Activated T-cell treated with anti-CD3 and anti-CD28 coated beads, Interleukin-2, amount 50 U/mL, for 48 hours (primary cell): ENCODE results near the gene ESPL1.
A peak's percentile ranks its signal among the peaks of the same experiment; 100 is the strongest.

ENCODE experiments used
- DNase-seq, 2 experiments: peaks; one replicate each; pipeline ENCODE4 v3.0.0-alpha.2; 2020

ESPL1 gene

DNA sequence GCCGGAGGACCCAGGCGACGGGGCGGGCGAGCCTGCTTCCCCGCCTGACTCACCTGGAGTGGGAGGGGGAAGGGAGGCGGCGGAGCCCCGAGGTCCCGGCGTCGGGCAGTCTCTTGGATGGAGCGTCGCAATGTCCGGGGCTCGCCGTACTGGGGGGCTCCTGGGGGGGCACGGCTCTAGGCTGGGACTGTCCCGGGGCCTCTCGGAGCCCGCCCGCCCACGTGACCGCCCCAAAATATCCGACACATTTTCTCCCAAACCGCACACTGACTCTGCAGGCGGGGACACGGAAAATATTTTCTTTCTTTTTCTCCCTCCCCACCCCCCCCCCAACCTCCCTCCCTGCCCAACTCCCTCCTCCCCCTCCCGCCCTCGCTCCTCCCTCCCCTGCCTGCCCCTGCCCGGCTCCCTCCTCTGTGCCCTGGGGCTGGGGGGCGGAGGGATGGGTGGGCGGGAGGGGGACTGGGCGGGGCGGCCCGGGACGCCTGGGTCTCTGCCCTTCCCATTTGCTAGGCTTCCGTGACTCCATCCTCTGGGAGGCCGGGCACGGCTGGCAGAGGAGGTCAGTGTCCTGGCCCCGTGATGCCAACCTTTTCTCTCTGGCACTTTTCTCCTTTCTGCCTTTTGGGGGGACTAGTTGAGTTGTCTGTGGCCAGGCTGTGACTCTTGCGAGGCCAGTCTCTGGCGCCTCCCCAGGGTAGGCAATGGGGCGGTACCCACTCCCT, 36.0 kb upstream of the ESPL1 start, which contains the start of gene RARG:
Gene RARG (minus strand): TSS at position 289 of the 725 bp plus-strand sequence. CDS start 4,664 bp downstream, outside the sequence.
- DNase-seq, result peak; percentile 80 to 82

DNA sequence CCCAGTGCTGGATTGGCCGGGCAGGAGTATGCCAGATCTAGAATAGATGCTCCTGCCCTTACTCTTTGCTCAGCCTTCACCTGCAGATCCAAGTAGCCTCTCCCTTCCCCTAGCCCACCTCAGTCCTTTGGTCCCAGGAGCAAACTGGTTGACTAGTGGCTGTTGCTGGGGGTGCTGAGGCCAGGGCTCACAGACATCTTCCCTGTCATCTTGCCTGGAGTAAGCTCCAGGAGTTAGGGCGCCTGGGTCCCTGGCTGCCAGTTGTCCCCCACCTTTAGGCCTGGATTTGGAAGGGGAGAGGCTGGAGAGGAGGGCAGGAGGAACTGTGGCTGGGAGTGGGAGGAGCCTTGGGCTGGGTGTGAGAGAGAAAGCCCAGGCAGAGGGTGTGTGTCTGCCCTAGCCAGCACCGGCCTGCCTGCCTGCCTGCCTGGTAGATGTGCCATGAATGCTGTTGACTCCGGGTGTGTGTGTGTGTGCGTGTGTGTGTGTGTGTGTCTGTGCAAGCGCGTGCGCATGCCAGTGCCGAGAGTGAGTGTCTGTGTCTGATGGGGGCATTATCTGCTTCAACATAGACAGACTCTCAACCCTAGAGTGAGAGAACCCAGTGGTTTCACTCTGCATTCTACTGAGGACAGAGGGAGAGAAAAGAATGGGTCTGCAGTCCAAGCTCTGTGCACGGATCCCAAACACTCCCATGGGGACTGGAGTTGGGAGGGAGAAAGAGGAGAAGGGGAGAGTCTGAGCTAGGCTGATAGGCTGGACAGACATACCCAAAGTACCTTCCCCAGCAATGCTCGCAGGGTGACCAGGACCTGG, 35.2 kb upstream of the ESPL1 start:
- peak; percentile 57 to 65 for DNase-seq

DNA sequence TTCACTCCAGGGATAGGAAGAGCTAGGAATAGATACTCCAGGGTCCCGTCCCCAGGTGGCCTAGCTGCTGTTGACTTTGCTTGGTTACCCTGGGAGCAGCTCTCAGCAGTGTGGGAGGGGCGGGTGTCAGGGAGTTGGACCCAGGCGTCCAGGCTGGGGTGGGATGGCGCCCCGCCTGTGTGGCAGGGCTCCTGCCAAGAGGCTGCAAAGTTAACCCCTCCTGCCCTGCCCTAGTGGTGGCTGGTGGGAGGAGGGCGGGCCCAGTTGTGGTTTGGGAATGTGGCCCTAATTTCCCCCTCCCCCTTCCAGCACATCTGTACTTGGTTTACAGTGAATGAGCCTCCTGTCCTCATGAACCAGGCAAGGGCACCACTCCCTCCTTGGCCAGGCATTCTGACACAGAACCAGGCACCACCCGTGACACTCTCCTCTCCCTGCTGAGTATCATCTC, 34.4 kb upstream of the ESPL1 start:
- no peak for DNase-seq

DNA sequence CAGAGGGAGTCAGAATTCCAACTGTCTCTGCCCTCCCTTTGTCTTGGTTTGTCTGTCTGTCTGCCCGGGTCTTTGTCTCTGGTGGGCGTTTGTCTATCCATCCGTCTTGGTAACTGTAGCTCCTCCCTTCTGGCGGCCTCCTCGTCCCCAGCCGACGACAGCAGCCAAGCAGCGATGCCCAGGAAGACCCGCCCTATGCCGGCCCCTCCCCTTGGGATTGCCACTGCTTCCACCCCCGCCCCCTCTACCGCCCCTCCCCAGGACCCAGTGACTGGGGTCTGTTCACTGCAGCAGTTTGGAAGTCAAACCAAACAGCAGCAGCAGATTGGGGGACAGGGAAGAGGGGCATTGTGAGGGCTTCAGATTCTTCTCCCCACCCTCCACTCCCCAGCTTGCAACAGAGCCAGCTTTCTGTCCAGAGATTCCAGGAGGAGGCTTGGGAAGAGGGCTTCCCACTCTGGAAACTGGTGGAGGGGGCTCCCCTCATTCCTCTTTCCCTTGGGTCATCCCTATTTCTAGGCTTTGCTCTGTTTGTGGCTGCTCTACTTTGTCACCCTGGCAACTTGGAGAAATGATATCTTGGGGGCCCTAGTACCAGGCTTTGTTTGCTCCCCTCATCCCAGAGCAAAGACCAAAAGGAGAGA, 33.7 kb upstream of the ESPL1 start:
- no peak for DNase-seq

DNA sequence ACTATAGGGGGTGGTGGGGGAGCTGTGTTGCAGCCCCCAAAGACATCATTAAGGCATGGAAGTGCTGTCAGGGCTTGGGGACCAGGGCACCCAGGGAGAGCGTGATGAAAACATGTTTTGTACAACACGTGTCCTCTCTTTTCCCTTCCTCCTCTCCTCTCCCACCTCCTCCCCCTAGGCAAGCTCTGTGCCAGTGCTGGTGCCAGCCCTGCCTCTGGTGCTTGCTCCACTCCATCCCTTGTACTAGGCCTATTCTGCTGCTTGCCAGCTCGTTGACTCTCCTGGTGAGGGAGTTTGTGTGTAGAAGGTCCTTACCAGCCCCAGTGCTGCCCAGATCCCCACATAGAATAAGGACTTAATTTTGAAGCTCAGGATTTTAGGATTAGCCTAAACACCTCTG, 32.9 kb upstream of the ESPL1 start:
- DNase-seq, result peak in 1 of 2 experiments; percentile 15

DNA sequence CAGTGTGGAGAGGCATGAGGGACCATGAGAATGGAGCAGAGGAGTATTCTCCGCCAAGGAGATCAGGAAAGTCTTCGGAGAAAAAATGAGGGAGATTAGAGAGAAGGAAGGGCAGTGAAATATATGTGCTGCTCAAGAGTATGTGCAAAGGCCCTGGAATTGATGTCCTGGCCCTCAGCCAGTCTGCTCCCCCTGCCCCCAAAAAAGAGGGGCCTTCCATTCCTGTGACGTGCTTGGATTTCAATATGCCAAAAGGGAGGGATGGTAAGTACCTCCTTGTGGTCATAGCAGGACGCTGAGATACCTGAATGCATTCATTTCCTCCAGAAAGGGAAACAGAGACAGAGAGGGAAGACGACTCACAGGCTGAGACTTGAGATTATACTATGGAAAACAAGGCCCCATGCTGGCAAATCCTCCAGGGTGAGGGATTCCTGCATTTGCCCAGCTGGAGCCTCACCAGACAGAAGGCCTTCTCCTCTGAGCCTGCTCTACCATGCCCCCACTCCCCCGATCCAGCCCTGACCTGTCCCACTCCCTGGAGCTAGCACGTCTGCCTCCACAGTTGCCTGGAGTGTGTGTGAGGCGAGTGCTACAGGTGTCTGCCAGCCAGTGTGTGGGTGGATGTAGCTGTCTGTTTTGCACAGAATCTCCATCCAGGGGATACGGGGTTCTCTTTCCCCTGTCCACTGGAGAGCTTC, 32.2 kb upstream of the ESPL1 start:
- peak; percentile 48 to 63 for DNase-seq

DNA sequence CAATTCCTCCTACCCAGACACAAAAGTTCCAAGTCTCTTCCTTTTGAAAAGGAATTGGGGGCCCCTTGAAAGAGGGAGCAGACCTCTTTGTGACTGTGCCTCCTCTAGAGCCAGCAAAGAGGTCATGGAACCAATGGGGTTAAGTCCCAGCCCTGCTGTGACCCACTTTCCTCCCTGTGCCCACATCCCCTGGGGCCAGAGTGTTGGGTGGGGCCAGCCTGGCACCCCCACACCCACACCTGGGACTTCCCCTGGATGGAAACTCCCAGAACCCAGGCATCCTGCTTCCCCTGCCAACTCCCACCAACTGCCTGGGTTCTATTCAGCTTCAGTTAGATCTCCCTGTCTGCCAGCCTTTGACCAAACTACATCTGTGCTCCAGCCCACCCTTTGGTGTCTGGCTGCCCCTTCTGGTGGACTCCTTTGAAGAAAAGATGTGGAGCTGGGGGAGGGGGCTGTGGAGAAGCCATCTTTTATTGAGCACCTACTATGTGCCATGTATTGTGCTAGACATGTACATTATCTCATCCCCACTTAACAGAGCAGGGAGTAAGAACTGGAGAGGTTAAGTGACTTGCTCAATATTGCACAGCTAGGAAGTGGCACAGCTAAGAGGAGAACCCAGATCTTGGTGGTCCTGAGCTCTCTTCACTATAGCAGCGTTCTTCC, 31.5 kb upstream of the ESPL1 start:
- DNase-seq, result peak; percentile 51 to 60

DNA sequence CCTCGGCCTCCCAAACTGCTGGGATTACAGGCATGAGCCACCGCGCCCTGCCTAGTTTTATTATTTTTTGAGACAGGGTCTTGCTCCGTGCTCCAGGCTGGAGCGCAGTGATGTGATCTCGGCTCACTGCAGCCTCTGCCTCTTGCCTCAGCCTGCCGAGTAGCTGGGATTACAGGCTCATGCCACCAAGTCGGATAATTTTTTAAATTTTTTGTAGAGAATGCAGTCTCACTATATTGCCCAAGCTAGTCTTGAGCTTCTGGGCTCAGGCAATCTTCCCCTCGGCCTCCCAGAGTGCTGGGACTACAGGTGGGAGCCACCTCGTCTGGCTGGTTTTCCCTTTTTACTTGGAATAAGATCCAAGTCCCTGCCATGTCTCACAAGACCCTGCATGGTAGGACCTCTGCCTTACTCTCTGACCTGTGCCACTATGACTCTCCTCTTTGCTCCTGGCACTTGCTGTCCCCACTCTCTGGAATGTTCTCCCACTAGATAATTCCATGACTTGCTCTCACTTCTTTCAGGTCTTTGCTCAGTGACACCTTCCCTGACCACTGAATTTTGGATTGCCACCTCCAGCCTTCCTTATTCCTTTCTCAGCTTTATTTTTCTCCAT, 28.3 kb upstream of the ESPL1 start:
- DNase-seq, result no peak

DNA sequence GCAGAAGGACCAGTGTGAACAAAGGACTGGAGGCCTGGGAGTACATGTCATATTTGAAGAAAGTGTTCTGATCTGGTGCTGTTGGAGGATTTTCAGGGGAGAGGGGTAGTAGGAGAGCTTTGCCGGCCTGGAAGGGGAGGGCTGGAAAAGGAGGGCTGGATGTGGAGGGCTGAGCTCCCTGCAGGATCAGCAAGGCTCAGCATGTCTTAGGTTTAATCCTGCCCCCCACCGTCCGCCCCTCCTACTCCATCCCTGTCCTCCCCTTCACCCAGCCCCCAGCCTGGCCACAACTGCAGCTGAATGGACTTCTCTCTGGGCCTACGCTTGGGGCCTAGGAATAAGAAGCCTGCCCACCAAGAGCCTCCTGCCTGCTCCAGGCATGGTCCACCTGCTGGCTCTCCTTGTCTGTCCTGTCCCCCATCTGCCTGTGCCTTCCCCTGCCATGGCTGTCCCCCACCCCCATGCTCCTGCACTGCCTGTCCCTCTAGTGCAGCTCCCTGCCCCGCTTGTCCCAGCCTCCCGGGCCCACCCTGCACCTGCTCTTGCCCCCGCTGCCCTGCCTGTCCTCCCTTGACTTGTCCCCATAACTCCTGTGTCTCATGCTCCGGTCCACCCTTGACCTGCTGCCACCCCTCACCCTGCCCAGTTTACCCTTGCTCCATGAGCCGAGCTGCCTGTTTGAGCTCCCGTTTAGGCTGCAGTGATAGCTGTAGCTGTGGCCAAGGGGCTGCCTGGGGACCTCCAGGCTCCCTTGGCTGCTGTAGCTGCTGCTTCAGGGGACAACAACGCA, 26.3 kb upstream of the ESPL1 start:
- DNase-seq, result no peak

DNA sequence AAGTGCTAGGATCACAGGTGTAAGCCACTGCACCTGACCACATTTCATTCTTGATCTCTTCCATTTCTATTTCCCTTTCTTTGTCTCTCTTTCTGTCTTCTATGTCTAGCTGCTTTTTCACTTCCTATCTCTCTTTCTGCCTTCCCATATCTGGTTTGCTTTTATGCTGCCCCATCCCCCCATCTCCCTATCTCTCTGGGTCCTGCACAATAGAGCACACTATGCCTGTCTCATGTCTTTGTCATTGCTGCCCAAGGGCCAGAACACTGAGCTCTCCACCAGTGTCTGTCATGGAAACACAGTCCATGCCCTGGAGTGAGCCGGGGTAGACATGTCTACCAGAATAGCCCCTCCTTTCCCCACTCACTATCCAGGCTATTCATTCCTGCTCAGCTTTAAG, 23.8 kb upstream of the ESPL1 start:
- DNase-seq, result no peak

DNA sequence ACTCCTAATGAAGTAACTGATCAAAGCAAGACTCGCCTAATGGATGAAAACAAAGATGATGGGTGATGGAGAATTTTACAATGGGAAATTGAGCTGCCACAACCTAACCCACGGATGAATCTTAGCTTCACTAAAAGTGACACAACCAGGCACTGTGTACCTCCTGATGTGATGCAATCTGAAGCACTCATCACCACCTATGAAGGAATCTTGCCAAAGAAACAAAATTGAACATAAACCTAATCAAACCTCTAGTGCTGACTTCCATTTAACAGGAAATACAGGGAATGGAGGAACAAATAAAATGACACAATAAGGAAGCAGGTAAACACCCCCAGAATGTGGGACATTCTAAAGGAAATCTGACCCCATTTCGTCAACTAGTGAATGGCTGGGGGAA, 22.8 kb upstream of the ESPL1 start:
- DNase-seq, result no peak

DNA sequence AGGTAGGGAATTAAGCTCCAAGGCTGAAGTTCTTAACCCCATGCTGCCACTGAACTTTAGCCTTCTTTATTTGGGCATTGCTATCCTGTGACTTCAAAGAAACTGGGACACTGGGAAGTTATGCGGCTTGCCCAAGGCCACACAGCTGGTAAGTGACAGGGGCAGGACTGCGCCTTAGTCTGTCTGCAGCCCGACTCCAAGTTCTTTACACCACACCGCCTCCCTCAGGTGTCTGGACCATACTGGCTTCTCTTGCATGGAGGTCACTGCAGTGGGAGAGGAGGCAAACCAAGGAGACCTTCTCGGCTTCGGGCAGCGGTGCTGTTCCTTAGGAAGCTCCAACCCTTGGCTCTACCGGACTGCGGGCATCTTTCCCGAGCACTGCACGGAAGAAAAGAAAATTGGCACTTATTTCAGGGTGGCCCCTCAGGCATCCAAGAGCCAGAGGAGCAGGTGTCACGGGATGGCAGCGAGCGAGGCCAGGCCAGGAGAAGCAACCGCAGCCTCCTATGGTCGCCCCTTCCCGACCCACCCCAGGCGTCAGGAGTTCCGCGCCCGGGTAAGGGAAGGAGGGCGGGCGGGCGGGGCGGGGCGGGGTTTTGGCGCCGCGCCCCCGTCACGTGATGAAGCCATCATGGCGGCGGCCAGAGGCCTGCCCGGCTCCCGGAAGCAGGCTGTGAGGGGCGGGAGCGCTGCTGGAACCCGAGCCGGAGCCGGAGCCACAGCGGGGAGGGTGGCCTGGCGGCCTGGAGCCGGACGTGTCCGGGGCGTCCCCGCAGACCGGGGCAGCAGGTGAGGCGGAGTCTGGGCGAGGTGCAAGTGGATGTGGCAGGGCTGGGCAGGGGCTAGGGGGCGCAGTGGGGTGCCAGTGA, 16.4 kb upstream of the ESPL1 start:
- DNase-seq, result peak; percentile 78 to 84

DNA sequence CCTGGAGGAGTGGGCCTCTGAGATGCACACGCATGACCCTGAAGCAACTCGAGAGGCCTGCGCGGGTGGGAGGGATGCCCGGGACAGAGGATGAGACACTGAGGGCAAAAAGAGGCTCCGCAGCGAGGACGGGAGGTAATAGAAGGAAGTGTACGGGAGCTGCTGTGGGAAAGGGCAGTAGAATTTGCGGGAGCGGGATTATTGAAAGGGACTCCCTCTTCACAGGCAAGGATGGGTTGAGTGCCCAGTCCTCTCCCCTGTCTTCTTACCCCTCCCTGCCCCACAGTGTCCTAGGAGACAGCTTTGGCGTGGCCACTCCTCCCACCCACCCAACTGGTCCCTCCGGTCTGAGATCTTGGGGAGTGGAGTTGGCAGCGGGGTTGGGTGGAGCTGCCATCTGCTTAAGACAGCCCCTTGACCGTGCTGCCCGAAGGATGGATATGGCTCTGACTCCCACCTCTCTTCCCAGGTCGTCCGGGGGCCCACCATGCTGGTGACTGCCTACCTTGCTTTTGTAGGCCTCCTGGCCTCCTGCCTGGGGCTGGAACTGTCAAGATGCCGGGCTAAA, 15.7 kb upstream of the ESPL1 start:
- peak in 1 of 2 experiments; percentile 44 for DNase-seq

DNA sequence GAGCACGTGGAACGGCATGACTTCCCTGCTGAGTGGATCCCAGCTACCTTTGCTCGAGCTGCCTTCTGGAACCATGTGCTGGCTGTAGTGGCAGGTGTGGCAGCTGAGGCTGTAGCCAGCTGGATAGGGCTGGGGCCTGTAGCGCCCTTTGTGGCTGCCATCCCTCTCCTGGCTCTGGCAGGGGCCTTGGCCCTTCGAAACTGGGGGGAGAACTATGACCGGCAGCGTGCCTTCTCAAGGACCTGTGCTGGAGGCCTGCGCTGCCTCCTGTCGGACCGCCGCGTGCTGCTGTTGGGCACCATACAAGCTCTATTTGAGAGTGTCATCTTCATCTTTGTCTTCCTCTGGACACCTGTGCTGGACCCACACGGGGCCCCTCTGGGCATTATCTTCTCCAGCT, 14.8 kb upstream of the ESPL1 start:
- no peak for DNase-seq

DNA sequence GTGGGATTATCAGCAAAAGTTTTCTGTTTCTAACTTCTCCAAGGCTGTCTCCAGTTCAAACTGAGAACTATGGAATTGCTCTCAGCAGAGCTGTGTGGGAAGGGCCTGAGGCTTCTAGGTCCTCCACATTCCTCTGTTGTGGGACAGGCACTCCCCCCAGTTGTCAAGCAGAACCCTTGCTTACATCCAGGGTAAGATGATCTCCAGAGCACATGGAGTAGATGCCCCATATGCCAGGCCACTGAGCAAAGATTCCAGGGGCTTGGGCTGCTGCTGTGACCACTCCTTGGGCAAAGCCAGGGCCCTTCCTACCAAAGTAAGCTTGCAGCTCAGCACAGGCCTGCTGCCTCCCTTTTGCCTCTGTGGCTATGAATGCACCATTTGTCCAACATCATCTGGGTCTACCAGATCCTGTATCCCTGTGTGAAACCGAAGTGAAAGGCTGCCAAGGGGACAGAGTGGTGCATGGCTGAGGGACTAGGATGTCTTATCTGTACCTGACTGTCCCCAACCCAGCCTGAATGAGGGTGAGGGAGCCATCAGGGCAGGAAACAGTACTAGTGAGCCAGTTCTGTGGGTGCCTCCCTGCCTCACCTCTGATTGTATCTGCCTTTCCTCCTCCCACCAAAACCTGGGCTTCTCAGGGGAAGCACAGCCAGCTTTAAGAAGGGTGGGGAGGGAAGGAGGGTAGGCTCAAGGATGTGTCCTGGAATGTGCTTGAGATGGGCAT, 13.1 kb upstream of the ESPL1 start:
- DNase-seq, result no peak

DNA sequence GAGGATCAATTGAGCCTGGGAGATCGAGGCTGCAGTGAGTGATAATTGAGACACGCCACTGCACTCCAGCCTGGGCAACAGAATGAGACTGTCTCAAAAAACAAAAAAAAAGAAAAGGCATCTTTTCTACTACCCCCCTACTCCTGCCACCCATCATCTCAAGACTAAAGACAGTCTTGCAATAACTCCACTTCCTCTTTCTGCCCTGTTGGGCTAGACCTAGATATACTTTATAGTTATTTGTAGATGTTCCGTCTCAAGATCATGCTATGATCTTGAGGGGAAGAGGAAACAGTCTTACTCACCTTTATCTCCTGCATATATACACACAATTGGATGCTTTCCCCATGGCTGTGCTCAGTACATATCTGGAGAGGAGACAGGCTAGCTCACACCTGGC, 12.1 kb upstream of the ESPL1 start:
- DNase-seq, result no peak

DNA sequence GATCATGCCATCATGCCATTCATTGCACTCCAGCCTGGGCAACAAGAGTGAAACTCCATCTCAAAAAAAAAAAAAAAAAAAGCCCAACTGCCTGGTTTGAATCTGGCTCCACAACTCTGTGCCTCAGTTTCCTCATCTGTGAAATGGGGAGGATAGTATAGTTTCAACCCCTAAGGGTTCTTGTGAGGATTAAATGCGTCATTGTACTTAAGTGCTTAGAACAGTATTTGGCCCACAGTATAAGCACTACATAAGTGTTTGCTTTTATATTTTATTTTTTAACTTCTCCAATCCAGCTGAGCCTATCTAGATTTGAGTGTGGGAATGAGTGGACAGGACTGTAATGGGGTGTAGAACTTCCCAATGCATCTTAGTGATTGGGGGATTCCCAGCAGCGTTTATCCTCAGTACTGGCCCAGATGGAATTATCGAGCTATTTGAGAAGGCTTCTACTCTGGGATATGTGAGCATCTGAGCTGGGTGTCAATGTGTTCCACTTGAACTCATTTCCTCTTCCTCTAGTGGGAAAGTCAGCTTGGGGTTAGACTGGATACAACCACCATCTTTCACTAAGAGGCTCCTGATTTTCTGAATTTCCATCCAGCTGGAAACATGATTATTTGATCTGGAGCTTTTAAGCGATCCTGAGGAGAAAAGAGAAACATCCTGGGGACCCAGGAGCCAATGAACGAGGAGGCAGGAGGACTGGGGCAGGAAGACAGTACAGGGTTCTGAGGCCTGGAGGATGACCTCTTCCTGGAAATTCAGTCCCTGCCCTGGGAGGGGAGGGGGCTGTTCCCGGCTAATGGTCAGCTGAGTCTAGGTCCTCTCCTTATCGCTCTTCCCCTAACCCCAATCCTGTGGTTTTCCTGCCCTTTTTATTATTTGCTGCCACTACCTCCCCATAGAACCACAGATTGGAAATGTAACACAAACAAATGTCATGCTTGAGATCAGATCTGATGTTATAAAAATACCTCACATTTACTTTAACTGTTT, 9.3 kb upstream of the ESPL1 start:
- DNase-seq, result no peak

DNA sequence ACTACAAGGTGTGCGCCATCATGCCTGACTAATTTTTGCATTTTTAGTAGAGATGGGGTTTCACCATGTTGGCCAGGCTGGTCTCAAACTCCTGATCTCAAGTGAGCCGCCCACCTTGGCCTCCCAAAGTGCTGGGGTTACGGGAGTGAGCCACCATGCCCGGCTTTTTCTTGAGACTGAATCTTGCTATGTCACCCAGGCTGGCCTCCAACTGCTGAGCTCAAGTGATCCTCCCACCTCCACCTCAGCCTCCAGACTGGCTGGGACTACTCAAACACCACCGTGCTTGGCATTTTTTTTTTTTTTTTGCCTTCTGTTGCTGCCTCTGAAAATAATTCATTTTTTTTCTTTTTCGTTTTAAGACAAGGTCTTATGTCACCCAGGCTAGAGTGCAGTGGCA, 8.2 kb upstream of the ESPL1 start:
- no peak for DNase-seq
